ENCODE measurements around the gene SCFD2.

Gene SCFD2

DNA sequence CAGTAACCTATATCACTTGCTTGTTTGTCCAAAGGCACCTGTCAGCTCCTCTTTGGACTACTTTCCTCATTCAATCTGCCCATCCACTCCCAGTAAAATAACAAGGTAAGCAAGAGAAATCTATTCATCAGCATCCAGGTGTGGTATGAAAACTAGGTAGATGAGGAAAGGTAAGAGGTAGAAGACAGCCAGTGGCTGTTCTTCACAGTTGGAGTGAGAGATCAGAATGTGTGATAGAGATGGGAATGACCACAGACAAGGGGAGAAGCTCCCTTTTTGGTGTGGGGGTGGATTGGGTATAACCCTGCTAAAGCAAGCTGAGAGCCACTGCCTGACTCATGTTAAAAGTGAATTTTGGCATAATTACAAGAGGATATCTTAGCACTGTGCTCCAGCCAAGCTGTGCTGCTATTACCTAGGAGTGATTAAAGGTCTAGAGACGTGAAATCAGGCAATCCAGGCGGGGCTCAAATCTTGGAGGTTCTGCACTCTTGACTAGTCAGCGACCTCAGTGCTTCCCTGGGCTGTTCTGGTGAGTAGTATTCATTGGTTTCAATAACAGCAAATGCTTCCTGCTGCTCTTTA is 531.8 kb downstream of the SCFD2 start:
- peak; percentile 23 for DNase-seq (ENCODE audit: low spot score)
- CTCF ChIA-PET: no interaction called here
- no peak overlapping the region; the same call in 1 of the 2 replicates for H3K27ac ChIP-seq
- TF ChIP-seq, protein P1, sequence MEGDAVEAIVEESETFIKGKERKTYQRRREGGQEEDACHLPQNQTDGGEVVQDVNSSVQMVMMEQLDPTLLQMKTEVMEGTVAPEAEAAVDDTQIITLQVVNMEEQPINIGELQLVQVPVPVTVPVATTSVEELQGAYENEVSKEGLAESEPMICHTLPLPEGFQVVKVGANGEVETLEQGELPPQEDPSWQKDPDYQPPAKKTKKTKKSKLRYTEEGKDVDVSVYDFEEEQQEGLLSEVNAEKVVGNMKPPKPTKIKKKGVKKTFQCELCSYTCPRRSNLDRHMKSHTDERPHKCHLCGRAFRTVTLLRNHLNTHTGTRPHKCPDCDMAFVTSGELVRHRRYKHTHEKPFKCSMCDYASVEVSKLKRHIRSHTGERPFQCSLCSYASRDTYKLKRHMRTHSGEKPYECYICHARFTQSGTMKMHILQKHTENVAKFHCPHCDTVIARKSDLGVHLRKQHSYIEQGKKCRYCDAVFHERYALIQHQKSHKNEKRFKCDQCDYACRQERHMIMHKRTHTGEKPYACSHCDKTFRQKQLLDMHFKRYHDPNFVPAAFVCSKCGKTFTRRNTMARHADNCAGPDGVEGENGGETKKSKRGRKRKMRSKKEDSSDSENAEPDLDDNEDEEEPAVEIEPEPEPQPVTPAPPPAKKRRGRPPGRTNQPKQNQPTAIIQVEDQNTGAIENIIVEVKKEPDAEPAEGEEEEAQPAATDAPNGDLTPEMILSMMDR (conservative IDR thresholded peaks at IDR 0.05; ENCODE audit: low read depth): no peak
- POLR2A ChIA-PET (ENCODE audit: low non-redundant PET): no interaction called here

DNA sequence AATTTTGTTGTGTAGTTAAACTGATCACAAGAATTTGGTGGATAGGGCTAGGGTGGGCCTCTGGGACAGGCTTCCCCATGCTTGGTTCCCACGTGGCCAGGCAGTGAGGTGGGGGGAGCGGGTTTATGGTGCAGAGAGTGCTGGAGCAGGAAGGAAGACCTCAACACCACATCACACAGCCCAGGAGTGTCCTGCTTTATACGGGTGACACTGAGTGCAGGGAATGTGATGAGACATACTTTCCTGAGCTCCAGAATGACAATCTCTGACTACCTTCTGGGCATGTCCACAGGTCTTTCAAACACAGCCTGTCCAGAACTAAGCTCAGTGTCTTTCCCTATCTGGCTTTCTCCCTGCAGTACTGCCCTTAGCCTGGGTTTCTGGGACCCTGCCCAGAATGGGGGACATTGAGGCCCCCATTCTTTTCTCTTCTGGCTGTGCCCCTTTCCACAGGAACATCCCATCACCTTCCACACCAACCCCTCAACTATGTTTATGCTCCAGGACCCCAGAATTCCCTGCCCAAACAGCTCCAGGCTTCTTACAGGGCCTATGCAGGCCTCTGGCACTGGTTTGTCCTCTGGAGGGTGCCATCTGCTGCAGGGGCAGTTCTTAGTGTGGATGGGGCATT is 540.3 kb downstream of the SCFD2 start:
- peak overlapping the region; percentile 68; the same call in 1 of the 2 replicates for H3K27ac ChIP-seq
- no peak for DNase-seq (ENCODE audit: low spot score)
- CTCF ChIA-PET: interaction anchor here (0.7 kb wide), 1 partner anchor 46 kb away, joined by 3 read pairs; no protein-coding TSS in a partner anchor
- POLR2A ChIA-PET (ENCODE audit: low non-redundant PET): no interaction called here
- TF ChIP-seq, protein P1 (conservative IDR thresholded peaks at IDR 0.05; ENCODE audit: low read depth): no peak

DNA sequence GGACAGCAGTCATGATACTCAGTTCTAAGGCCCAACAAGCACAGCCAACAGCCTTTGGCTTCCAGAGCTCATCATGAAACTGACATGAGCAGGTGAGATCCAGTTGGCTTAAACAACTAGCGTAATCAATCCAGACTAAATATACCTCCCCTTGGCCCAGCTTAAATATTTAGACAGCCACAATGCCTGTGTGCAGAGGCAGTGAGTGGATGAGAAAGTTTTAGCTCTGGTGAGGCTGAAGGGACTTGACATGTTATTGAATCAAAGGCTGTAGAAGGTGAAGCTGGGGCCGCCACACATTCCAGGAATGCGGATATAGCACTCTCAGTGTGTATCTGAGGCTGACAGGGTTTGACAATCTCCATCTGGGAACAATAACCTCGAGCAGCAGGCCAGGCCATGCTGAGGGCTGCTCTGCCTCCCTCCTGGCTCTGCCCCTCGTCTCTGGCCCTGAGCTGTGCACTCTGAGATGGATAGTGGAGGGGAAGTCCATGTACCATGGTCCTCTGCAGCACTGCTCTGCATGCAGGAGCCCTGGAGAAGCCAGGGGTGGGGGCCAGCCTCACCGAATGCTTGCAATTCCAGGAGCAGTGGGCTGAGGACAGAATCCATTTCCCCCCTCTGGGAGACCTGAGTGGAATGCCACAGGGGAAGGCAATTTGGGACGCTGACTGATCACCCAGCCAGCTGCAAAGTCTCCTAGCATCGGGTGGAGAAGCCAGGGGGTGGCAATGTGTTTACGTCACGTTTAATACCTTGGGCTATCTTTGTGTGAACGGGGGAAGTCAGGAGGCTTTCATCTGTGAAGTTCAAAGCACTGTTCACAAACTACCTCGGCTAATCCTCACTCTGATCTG is 541.0 kb downstream of the SCFD2 start:
- ChIA-PET CTCF (interaction anchor here (0.6 kb wide), 2 partner anchors 13 to 1084 kb away, joined by 3 to 4 read pairs; no protein-coding TSS in a partner anchor), POLR2A (ENCODE audit: low non-redundant PET) (no interaction called here)
- H3K27ac ChIP-seq: peak overlapping the region; percentile 68
- TF ChIP-seq, protein P1 (conservative IDR thresholded peaks at IDR 0.05; ENCODE audit: low read depth): no peak
- no peak for DNase-seq (ENCODE audit: low spot score)

DNA sequence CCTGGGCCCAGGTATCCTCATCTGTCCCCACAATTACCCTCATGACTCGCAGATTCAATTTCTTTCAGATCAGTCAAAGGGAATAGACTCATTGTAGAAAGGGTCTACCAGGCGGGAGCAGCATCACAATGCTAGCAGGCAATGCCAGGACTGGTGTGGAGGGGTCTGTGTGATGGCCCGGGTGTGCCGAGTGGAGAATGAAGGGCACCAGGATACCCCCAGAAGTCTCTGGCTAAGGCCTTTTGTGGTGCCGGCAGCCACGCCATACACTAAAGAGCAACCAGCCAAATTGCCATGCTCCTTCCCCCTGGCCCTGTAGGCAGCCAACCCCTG is 541.6 kb downstream of the SCFD2 start:
- TF ChIP-seq, protein P1 (conservative IDR thresholded peaks at IDR 0.05; ENCODE audit: low read depth): no peak
- ChIA-PET POLR2A (ENCODE audit: low non-redundant PET) (interaction anchor here (0.7 kb wide), 1 partner anchor 73 kb away, joined by 5 read pairs; the partner anchor contains the start of gene ERVMER34-1), CTCF (interaction anchor here (0.6 kb wide), 2 partner anchors 13 to 1084 kb away, joined by 3 to 4 read pairs; no protein-coding TSS in a partner anchor)
- H3K27ac ChIP-seq: peak overlapping the region; percentile 68
- no peak for DNase-seq (ENCODE audit: low spot score)

DNA sequence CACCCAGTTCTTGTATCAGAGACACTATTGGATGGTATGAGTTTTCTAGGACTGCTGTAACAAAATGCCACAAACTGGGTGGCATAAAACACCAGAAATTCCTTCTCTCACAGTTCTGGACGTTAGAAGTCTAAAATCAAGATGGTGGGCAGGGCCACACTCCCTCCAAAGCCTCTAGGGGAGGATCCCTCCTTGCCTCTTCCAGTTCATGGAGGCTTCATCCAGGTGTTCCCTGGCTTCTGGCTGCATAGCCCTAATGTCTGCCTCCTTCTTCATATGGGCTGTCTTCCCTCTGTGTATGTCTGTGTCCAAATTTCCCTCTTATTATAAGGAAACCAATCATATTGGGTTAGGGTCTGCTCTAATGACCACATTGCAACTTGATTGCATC is 542.2 kb downstream of the SCFD2 start:
- ChIA-PET POLR2A (ENCODE audit: low non-redundant PET) (interaction anchor here (0.7 kb wide), 1 partner anchor 73 kb away, joined by 5 read pairs; the partner anchor contains the start of gene ERVMER34-1), CTCF (interaction anchor here (0.7 kb wide), 1 partner anchor 279 kb away, joined by 3 read pairs; no protein-coding TSS in a partner anchor)
- H3K27ac ChIP-seq: peak overlapping the region; percentile 68; the same call in 1 of the 2 replicates
- TF ChIP-seq, protein P1 (conservative IDR thresholded peaks at IDR 0.05; ENCODE audit: low read depth): no peak
- DNase-seq (ENCODE audit: low spot score): no peak

Measured in RWPE1 (cell line).